Panc1 (cell line): Measurements from ENCODE around the gene DCST1. TPM values are rescaled to one million over a fixed set of nuclear protein-coding genes. Genes with fewer than 3 reads are reported as not detected.
A peak's percentile ranks its signal among the peaks of the same experiment; 100 is the strongest.

Experiments
- ATAC-seq: fragments of 200-7000 bp; cut with Tn5 transposase; 2 replicates; pipeline ENCODE4 v1.9.1; 2020; ENCODE audit warnings: mild to moderate bottlenecking, moderate library complexity
- BruUV-seq: library from RNA; stranded (reverse); fragments of 400-500 nt; replicated peaks from 2 replicates; lab custom pipeline; 2021; lab: Mats Ljungman, UMichigan
- CTCF ChIA-PET: fragments of 300-600 bp; sonication (Branson Sonifier 250); formaldehyde crosslinking; loops from one replicate; lab custom pipeline; 2022; ENCODE audit warnings: antibody characterized with exemption; lab: Charles Lee
- POLR2A ChIA-PET: fragments of 300-600 bp; sonication (Branson Sonifier 250); formaldehyde crosslinking; loops from one replicate; lab custom pipeline; 2022; ENCODE audit warnings: antibody characterized with exemption; lab: Charles Lee
- DNase-seq: peaks from one replicate; pipeline ENCODE4 v3.0.0-alpha.2; 2010; ENCODE audit warnings: low read depth, low spot score
- H3K27ac ChIP-seq: 2 replicates; pipeline ENCODE4 v1.5.1; 2011; ENCODE audit warnings: mild to moderate bottlenecking, low read length, inconsistent platforms
- H3K27me3 ChIP-seq: fragments of 200-500 bp; sonication (Bioruptor generic); 2 replicates; pipeline ENCODE4 v1.6.0; 2014; ENCODE audit warnings: low read length, inconsistent platforms; ENCODE audit not compliant: control insufficient read depth, insufficient read depth
- H3K36me3 ChIP-seq: fragments of 200-500 bp; sonication (Bioruptor generic); 2 replicates; pipeline ENCODE4 v1.5.1; 2014; ENCODE audit warnings: inconsistent platforms, mild to moderate bottlenecking, low read length, moderate library complexity; ENCODE audit not compliant: control insufficient read depth, insufficient read depth
- H3K4me1 ChIP-seq: 2 replicates; pipeline ENCODE4 v1.5.1; 2011; ENCODE audit warnings: inconsistent platforms, mild to moderate bottlenecking, low read length, moderate library complexity; ENCODE audit not compliant: control insufficient read depth, insufficient read depth
- H3K4me3 ChIP-seq, 2 experiments: 2 replicates each; pipeline ENCODE4 v1.5.1; 2011 to 2012; ENCODE audit warnings: low read depth in 2 of 2, low read length in 2 of 2, mild to moderate bottlenecking in 2 of 2, inconsistent platforms in 1 of 2, moderate library complexity in 1 of 2
- H3K9me3 ChIP-seq: fragments of 200-500 bp; sonication (Bioruptor generic); 2 replicates; pipeline ENCODE4 v1.5.1; 2014; ENCODE audit warnings: low read depth, mild to moderate bottlenecking, inconsistent platforms, low read length, moderate library complexity; ENCODE audit not compliant: control insufficient read depth, insufficient read depth
- POLR2AphosphoS5 ChIP-seq: IDR thresholded peaks from 2 replicates; pipeline ENCODE4 v1.6.1; 2012; ENCODE audit warnings: mild to moderate bottlenecking, low read depth, low read length, moderate library complexity
- SIN3A ChIP-seq: IDR thresholded peaks from 2 replicates; pipeline ENCODE4 v1.6.1; 2012; ENCODE audit warnings: low read depth, mild to moderate bottlenecking, low read length, moderate library complexity, borderline replicate concordance; ENCODE audit not compliant: insufficient read depth
- TCF7L2 ChIP-seq: IDR thresholded peaks from 2 replicates; pipeline ENCODE4 v1.6.1; 2011; ENCODE audit warnings: mild to moderate bottlenecking, low read depth, low read length, inconsistent platforms
- in situ Hi-C: cut with HindIII; loops from 2 replicates; pipeline ENCODE4 v1.10.0; 2016; ENCODE audit warnings: low sequenced_read_pairs, low pct_unique_long_range_greater_than_20kb
- intact Hi-C: fragments of 100-400 bp; cut with micrococcal nuclease; formaldehyde crosslinking; loops from one replicate; pipeline ENCODE4 v1.10.0; 2022; ENCODE audit not compliant: unreplicated experiment
- total RNA-seq: library from RNA; stranded (reverse); gene quantifications from one replicate; pipeline ENCODE4 v1.2.1, GENCODE V29; 2021; ENCODE audit not compliant: unreplicated experiment
- TF ChIP-seq, protein P1 (sequence below): fragments of 450-650 bp; IDR thresholded peaks from 2 replicates; pipeline ENCODE4 v1.5.1; 2017; ENCODE audit warnings: mild to moderate bottlenecking
- TF ChIP-seq, protein P2 (sequence below), 2 experiments: IDR thresholded peaks; 2 replicates each; pipeline ENCODE4 v1.6.1; 2011 to 2012; ENCODE audit warnings: low read depth in 2 of 2, control low read depth in 1 of 2, low read length in 1 of 2, mild to moderate bottlenecking in 1 of 2, moderate library complexity in 1 of 2; ENCODE audit not compliant: insufficient read depth in 1 of 2

DCST1 gene
- total RNA-seq, 1 experiment from 2014 or later, result not detected

DNA sequence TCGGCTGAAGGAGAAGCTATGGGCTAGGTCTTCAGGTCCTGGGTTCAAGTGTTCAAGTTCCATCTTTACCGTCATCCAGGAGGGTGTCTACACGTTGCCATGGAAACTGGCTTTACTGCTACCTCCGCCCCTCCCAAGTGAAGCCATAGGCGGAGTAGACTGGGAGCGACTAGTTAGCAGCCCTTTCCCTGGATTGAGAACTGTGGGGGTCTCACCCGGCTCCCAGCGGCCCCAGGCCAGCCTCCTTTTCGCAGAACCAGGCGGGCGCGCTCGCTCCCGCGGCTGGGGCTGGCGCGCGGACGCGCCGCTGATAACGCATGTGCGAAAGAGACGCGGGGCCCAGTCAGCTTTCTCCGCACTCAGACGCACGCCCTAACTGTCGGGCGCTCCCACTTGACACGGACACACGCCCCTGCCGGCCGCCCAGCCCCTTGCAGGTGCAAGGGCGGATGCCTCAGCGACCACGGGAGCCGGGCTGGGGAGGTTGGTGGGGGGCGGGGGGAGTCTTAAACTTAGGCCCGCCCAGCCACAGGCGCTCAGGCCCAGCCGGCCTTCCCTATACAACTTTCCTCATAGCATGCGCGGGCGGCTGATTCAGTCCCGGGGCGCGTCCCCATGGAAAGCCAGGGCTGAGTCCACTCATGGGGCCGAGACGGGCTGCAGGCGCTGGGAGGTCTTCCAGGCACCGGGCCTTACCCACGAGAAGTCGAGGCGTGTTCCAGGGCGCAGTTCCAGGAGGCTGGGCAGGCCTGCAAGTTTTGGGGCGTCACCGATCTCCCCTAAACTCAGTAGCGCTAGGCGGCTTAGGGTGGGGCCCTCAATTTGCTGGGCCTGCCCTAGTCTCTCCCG, 37.3 kb downstream of the DCST1 start:
- TF ChIP-seq, protein P1, sequence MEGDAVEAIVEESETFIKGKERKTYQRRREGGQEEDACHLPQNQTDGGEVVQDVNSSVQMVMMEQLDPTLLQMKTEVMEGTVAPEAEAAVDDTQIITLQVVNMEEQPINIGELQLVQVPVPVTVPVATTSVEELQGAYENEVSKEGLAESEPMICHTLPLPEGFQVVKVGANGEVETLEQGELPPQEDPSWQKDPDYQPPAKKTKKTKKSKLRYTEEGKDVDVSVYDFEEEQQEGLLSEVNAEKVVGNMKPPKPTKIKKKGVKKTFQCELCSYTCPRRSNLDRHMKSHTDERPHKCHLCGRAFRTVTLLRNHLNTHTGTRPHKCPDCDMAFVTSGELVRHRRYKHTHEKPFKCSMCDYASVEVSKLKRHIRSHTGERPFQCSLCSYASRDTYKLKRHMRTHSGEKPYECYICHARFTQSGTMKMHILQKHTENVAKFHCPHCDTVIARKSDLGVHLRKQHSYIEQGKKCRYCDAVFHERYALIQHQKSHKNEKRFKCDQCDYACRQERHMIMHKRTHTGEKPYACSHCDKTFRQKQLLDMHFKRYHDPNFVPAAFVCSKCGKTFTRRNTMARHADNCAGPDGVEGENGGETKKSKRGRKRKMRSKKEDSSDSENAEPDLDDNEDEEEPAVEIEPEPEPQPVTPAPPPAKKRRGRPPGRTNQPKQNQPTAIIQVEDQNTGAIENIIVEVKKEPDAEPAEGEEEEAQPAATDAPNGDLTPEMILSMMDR, result no peak
- TF ChIP-seq POLR2AphosphoS5 (no peak; the same call in 1 of the 2 replicates), SIN3A (no peak), TCF7L2 (no peak)
- TF ChIP-seq, protein P2, sequence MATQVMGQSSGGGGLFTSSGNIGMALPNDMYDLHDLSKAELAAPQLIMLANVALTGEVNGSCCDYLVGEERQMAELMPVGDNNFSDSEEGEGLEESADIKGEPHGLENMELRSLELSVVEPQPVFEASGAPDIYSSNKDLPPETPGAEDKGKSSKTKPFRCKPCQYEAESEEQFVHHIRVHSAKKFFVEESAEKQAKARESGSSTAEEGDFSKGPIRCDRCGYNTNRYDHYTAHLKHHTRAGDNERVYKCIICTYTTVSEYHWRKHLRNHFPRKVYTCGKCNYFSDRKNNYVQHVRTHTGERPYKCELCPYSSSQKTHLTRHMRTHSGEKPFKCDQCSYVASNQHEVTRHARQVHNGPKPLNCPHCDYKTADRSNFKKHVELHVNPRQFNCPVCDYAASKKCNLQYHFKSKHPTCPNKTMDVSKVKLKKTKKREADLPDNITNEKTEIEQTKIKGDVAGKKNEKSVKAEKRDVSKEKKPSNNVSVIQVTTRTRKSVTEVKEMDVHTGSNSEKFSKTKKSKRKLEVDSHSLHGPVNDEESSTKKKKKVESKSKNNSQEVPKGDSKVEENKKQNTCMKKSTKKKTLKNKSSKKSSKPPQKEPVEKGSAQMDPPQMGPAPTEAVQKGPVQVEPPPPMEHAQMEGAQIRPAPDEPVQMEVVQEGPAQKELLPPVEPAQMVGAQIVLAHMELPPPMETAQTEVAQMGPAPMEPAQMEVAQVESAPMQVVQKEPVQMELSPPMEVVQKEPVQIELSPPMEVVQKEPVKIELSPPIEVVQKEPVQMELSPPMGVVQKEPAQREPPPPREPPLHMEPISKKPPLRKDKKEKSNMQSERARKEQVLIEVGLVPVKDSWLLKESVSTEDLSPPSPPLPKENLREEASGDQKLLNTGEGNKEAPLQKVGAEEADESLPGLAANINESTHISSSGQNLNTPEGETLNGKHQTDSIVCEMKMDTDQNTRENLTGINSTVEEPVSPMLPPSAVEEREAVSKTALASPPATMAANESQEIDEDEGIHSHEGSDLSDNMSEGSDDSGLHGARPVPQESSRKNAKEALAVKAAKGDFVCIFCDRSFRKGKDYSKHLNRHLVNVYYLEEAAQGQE (IDR thresholded peaks at IDR 0.05; ENCODE audit: insufficient read depth in 1 of 2, low read depth in 2 of 2, low read length in 1 of 2), result no peak
- peak overlapping the region; percentile 26 to 48 for H3K4me3 ChIP-seq
- no peak for DNase-seq
- no TSS peak for BruUV-seq
- H3K9me3 ChIP-seq, result no peaks in the 10 kb centered on the region
- no peaks in the 10 kb centered on the region for H3K36me3 ChIP-seq
- intact Hi-C loops, result no loop called here
- POLR2A ChIA-PET, result no interaction called here
- H3K4me1 ChIP-seq, result peaks cover 14% of the 10 kb centered on the region
- ATAC-seq, result peak; percentile 84
- peak overlapping the region; percentile 41; the same call in 1 of the 2 replicates for H3K27ac ChIP-seq
- H3K27me3 ChIP-seq, result no peaks in the 10 kb centered on the region
- in situ Hi-C loops, result no loop called here
- CTCF ChIA-PET, result interaction anchor here (0.6 kb wide), 1 partner anchor 652 kb away, joined by 5 read pairs; no protein-coding TSS in a partner anchor

DNA sequence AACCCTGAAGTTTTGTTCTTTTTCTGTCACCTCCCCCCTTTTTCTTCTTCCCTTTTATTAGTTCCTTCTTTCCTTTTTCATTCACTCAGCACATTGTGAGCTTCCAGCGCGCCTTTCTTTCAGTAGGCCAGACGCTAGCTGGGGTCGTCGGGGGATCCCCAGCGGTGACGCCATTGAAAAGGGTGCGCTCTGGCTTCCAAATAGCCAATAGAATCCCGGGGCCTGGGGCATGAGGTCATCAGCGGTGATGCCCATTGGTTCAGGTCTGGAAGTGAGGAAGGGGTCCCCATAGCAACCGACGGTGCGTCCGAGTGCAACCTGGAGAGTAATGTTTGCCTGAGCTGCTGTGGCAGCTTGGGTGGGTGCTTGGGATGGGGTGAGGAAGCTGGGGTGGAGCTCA, 38.1 kb downstream of the DCST1 start:
- ATAC-seq (no peak), DNase-seq (no peak)
- TF ChIP-seq POLR2AphosphoS5 (no peak), SIN3A (no peak), TCF7L2 (no peak)
- TF ChIP-seq, protein P2 (IDR thresholded peaks at IDR 0.05; ENCODE audit: insufficient read depth in 1 of 2, low read depth in 2 of 2, low read length in 1 of 2), result no peak
- TF ChIP-seq, protein P1, result no peak
- CTCF ChIA-PET, result interaction anchor here (0.6 kb wide), 1 partner anchor 10 kb away, joined by 3 read pairs; no protein-coding TSS in a partner anchor
- H3K9me3 ChIP-seq, result no peaks in the 10 kb centered on the region
- no peaks in the 10 kb centered on the region for H3K36me3 ChIP-seq
- POLR2A ChIA-PET, result interaction anchor here (0.7 kb wide), 2 partner anchors 51 to 673 kb away, joined by 4 to 7 read pairs; no protein-coding TSS in a partner anchor
- in situ Hi-C loops (no loop called here), intact Hi-C loops (no loop called here)
- H3K27me3 ChIP-seq, result no peaks in the 10 kb centered on the region
- no TSS peak for BruUV-seq
- H3K4me3 ChIP-seq, result no peak overlapping the region
- H3K27ac ChIP-seq, result no peak overlapping the region
- H3K4me1 ChIP-seq, result peaks cover 14% of the 10 kb centered on the region
